Measurements from ENCODE around the gene CA4.

Gene CA4

GRCh38 chr17:60130466-60130865 is 19.3 kb upstream of the CA4 start:
- no peak for DNase-seq (ENCODE audit: low spot score)

GRCh38 chr17:60134396-60135150 is 15.2 kb upstream of the CA4 start:
- no peak for DNase-seq (ENCODE audit: low spot score)

DNA sequence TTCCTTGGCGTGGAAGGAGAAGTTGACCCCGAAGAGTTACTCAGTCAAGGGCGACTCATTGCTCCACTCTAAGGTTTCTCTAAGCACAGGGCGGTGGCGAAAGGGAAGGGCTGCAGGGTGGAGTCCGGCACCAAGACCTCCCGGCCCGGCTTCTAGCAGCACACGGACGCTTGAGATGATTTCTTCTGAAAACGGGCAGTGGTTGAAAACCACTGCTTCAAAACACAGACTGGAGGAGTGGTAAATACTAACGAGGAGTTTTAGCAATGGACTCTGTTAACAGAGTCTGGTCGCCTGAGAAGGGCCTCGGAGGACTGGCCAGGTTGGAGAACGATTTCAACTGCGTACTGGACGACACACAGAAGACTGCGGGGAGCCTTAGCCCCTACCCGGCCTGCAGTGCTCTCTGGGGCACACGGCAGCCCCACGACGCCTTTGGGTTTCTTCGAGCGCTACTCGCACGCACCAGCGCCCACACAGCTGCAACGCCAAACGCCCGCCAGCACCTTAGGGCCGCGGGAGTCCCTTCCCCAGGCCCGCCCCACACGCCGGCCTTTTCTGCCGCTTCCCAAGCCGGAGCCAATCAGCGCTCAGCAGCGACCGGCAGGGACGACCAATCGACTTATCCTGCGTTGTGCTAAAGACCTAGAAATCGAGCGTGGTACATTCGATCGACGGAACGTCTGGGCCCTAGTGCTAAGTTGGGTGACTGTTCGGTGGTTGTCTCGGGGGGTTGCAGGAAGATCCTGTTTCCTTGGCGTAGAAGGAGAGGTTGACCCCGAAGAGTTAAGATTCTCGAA is 14.4 kb upstream of the CA4 start:
- peak; percentile 84 for DNase-seq (ENCODE audit: low spot score)

GRCh38 chr17:60135951-60136666 is 13.7 kb upstream of the CA4 start:
- DNase-seq (ENCODE audit: low spot score) = no peak

DNA sequence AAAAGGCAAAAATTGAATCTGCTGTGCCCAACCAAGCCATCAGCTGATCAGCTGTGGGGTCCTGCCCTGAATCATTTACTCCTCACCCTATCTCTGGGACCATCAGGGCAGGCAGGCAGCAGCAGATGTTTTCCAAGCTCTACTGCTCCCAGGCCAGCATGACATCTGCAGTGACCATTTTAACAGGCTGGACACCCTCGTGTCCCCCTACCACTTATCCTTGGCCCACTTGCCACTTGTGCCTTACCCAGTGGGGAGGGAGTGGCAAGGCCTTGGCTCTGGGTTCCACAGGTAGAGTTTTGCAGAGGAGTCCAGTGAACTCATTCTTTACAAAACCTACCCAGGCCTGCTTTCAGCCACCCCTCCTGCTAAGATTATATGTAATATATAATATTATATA is 12.0 kb upstream of the CA4 start:
- no peak for DNase-seq (ENCODE audit: low spot score)

DNA sequence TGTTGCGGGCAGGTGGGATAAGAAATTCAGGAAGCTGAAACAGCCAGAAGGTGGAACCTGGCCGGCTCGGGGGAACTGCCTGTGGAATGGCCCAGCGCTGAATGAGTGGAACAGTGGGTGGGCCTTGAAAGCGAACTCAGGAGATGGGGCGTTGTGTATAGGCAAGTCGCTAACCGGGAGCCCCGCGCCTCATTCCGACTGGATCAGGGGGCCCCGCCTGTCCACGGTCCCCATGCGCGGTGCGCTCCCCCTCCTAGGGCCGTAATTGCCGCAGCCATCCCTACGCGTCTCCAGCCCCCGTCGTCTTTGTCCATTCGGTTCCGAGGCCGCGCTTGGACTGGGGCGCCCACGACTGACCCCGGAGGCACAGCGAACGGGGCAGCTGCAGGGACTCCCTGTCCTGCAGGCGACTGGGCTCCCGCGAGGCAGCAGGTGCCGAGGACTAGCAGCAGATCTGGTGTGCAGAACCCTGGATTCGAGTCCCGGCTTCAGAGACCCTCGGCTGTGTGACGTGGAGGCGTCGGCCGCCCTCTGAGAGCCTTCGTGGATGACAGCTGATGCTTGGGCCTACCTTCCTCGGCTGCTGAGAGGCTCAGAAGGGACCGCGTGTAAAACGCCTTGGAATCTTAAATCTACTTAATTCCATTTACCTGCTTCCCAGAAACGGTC is 10.9 kb upstream of the CA4 start:
- no peak for DNase-seq (ENCODE audit: low spot score)

DNA sequence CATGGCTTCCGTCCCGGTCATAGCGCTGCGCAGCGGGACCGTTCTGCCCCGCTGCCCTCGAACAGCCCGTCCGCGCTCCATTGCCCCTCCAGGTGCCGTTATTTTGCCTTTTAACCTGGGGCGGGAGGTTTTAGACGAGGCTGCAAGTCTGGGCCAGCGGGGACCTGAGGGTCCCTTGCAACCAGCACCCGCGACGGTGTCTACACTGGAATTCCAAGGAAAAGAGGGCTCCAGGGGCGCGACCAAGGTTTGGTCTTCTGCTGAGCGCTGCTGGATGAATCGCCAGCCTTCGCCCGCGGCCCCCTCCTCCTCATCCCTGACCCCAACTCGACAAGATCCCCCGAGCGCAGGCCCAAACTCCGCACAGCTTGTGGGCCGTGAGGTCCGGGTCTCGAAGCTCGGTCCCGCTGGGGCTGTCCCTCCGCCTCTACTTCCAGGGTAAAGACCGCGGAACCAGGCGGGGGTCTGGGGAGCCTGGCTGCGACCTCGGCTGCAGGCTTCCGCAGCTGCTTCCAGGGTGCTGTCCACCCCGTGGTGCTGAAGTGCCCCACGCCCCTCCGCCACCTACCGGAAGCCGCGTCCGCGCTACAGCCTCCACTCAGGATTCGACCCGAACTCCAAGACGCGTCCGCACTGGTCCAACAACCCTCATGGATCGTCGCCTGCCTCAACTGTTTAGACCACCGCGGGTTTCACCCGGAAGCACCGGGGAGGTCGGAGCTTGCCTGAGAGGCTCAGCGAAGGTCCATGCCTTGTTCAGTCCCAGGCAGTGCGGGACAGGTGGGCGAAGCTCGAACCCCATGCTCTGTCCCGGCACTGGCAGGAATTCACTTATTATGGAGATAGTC is 10.1 kb upstream of the CA4 start:
- peak; percentile 61 for DNase-seq (ENCODE audit: low spot score)

DNA sequence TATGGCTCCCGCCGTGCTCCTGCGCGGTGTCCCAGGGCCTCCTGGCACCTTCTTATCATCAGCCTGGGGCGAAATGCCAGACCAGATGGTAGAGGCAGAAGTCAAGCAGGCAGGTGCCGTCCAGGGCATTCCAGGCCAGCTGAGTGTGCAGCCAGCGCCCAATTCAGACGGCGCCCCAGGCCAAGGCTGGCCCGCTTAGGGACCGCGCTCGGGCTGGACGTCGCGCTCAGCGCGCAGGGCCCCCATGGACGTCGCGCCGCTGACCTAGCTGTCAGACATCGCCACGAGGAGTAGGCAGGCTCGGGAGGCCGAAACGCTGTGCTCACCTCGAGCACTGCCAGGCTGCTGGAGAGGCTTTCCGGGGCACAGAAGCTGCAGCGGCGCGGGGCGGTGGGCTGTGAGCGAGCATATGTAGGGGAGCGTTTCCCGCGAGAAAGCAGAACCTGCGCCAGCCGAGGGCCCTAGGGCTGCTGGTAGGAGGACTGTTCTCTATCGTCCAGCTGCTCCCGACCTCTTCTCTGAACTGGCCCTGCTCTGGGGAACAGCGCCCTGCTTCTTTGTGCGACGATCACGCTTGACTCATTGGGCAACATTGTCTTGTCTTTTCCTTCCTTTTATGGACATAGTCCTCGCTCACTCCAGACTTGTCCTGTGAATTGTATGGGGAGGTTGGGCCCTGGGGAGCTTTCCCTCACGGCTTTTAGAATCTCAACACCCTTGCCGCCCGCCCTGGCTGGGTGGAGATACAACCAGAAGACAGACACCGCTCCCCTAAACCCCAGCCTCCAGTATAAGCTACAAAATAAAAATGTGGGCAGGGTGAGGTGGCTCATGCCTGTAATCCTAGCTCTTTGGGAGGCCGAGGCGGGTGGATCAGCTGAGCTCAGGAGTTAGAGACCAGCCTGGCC is 8.4 kb upstream of the CA4 start:
- peak; percentile 30 for DNase-seq (ENCODE audit: low spot score)

- peak; percentile 86 for DNase-seq (ENCODE audit: low spot score)
Measured at GRCh38 chr17:60142872-60143499, 6.8 kb upstream of the CA4 start.

GRCh38 chr17:60145006-60145935 is 4.5 kb upstream of the CA4 start:
- DNase-seq (ENCODE audit: low spot score) = no peak

- DNase-seq (ENCODE audit: low spot score) = no peak
Measured at GRCh38 chr17:60146206-60146605, 3.6 kb upstream of the CA4 start.

GRCh38 chr17:60147553-60148223 is 2.1 kb upstream of the CA4 start:
- no peak for DNase-seq (ENCODE audit: low spot score)

DNA sequence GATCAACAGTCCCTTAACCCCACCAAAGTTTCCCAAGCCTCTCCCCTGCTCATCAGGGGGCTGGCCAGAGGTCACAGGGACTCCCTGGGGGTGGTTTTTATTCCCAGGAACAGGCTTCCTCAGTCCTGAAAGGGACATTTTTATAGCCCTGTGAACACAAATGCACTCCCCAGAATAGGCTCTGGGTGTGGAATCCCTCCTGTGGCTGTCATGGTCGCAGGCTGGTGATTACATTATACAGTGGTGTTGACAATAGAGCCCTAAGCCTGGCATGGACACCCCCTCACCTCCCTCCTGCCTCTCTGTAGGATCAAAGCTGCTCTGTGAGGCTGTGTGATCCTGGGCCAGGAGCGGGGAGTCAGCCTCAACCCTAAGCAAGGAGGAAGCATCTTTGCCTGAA is 1.4 kb upstream of the CA4 start:
- no peak for DNase-seq (ENCODE audit: low spot score)

DNA sequence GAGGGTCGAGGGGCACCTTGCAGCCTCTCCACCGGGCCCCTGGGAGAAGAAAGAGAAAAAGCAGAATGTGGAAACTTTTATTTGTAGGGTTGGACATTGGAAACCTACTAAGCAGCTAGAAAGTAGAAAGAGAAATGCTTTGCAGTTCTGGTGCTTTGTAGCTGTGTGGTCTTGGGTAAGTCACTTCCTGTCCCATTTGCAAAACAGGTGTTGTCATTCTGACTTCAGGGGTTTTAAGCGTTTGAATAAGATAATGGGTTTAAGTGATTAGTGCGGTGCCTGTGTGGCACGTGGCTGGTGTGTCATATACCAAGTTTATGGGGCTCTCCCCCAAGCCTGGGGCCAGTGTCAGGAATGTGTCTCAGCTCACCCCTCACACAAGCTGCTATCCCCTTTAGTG is 1.6 kb downstream of the CA4 start:
- DNase-seq (ENCODE audit: low spot score) = peak; percentile 33

DNA sequence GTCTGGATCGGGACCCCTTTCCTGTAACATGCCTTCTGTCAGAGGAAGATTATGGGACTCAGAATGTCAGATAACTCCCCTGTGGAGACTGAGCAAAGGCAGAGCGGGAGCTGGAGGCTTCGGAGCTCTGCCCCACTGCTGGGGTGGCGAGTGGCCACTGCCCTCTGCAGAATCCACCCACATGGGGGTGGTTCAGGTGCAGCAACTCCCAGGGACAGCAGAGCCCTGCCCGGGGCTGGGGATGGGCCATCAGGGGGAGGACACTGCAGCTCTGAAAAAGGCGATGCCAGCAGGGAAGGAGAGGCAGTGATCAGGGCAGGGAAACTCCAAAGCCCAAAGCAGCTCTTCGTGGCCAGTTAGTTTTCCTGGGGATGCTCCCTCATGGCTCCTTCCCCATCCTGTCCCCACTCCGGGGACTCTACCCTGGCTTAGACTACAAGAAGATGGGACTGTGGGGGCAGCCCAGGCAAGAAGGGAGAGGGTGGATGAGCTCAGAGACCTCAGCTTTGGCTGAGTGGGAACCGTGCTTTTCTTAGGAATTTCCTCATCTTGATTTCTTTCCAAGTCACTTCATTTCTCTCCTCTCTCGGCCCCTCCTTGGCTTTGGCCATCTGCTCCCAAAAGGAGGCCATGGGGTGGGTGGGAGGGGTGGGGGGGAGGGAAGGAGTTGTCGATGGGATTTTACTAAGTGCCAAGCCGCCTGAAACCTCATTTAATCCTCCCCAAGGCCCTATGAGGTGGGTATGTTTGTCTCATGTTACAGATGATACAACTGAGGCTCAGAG is 4.0 kb downstream of the CA4 start:
- DNase-seq (ENCODE audit: low spot score) = no peak

- DNase-seq (ENCODE audit: low spot score) = peak; percentile 27
Measured at GRCh38 chr17:60154616-60155426, 5.0 kb downstream of the CA4 start.
